Keratinocyte (primary cell): Measurements from ENCODE around the gene MMP28.

ENCODE experiments used
- CTCF ChIP-seq, 3 experiments: IDR thresholded peaks in 1 of 3; conservative IDR thresholded peaks in 1 of 3; optimal IDR thresholded peaks in 1 of 3; 2 replicates in 2 of 3; 3 replicates in 1 of 3; pipeline versions ENCODE3 to v1.5.1; 2011; ENCODE audit warnings: low read length in 3 of 3, mild to moderate bottlenecking in 3 of 3, moderate library complexity in 2 of 3, control low read depth in 1 of 3, inconsistent platforms in 1 of 3; ENCODE audit not compliant: insufficient read depth in 2 of 3; ENCODE audit errors: extremely low read depth in 1 of 3
- EZH2 ChIP-seq: IDR thresholded peaks from one replicate; pipeline ENCODE4 v1.6.1; 2012; ENCODE audit warnings: inconsistent platforms, mild to moderate bottlenecking, low read length, moderate library complexity

GRCh38 chr17:35726953-35727460 is 68.4 kb downstream of the MMP28 start:
- no peak for TF ChIP-seq CTCF (optimal IDR thresholded peaks at IDR 0.05 in 1 of 3, IDR thresholded peaks at IDR 0.05 in 1 of 3, conservative IDR thresholded peaks at IDR 0.05 in 1 of 3; ENCODE audit: extremely low read depth in 1 of 3, insufficient read depth in 2 of 3, low read length in 3 of 3)
- no peak for TF ChIP-seq EZH2
